ENCODE measurements around the gene KRTAP10-10.
"Not testable (repeated sequence)": the region's sequence is repeated elsewhere in the genome, so short reads cannot be mapped to it uniquely, and the experiment has no call there.

KRTAP10-10 gene

DNA sequence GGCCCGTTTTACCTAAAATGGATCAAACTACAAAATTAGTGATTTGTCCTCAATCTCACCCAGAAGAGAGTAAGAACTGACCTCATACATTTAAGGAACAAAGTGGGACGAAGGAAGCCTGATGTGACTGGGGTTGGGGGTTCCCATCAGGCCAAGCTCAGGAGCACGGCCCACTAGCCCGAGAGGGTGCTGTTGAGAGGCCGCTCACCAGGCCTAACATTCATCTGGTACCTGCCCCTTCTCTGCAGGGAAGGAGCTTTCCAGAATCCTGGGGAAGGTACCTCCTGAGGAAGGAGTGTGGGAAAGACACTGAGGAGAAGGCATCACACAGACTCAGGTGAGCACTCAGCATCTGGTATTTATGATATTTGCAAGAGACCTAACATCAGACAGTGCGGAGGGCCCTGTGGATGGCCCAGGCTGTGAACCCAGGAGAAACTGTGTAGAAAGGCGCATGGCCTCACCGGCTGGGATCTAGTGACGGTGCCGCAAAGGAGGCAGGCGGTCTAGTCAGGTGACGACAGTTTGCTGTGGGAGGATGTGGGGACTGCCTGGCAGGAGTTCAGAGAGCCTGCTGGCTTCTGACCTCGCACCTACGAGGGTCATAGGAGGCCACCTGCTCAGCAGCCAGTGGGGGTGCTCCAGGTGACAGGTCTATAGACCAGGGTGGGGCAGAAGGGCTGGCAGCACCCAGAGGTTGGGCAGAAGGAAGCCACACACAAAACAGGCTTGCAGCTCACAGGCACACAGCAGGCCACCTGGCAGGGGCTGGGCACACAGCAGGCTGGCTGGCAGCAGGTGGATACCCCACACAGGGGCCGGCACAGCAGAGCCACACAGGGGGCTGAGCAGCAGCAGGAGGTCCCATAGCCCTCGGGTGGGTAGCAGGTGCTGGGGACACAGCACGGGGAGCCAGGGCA lies 16.8 kb downstream of the KRTAP10-10 start:
- in situ Hi-C loops (cut with HindIII; ENCODE audit: low pct_unique_long_range_greater_than_20kb, low sequenced_read_pairs), result no loop called here
- no peak for DNase-seq (ENCODE audit: low read depth in 1 of 2, low spot score in 1 of 2)
- no peak for TF ChIP-seq JUND (IDR thresholded peaks at IDR 0.05; ENCODE audit: low read depth)

GRCh38 chr21:44654576-44655175 lies 17.5 kb downstream of the KRTAP10-10 start, which contains the start of gene KRTAP12-4:
Gene KRTAP12-4, minus strand, starts transcription at chr21:44654659. Its CDS starts 45 bp downstream, at chr21:44654614.
- no peak for DNase-seq (ENCODE audit: low read depth in 1 of 2, low spot score in 1 of 2)
- in situ Hi-C loops (cut with HindIII; ENCODE audit: low pct_unique_long_range_greater_than_20kb, low sequenced_read_pairs), result no loop called here
- TF ChIP-seq JUND (IDR thresholded peaks at IDR 0.05; ENCODE audit: low read depth), result no peak

GRCh38 chr21:44656868-44657267 lies 19.7 kb downstream of the KRTAP10-10 start:
- in situ Hi-C loops (cut with HindIII; ENCODE audit: low pct_unique_long_range_greater_than_20kb, low sequenced_read_pairs), result no loop called here
- TF ChIP-seq JUND (IDR thresholded peaks at IDR 0.05; ENCODE audit: low read depth), result no peak
- no peak for DNase-seq (ENCODE audit: low read depth in 1 of 2, low spot score in 1 of 2)

DNA sequence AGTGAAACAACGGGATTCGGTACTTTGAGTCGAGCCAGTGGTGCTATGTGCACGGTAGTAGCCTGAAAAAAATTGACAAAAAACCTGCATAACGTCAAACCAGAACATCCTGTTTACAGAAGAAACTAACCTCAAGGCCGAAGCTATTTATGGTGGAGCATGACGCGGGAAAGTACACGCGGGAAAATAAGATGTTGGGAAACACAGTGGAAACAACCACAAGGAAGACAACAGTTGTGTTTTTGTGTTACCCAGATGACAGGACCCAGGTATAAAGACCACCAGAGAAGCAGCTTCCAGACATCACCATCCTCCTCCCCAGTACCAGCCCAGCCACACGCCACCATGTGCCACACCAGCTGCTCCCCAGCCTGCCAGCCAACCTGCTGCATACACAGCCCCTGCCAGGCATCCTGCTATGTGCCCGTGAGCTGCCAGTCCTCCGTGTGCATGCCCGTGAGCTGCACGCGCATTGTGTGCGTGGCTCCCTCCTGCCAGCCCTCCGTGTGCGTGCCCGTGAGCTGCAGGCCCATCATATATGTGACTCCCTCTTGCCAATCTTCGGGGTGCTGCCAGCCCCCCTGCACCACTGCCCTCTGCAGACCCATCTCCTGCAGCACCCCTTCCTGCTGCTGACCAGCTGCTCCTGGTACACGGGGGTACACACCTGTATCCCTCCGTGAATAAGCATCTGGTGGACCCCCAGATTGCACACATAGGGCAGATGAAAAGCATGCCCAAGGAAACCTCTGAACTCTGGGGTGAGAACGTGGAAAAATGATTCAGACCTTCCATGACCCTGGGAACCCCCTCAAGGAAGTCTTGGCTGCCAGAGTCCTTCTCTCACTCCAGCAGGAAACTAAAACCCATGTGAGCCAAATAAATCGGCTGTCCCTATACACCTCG lies 20.7 kb downstream of the KRTAP10-10 start, which contains the start of gene KRTAP12-3:
Gene KRTAP12-3 (plus strand): TSS at position 298 of the 906 bp plus-strand sequence. CDS start 48 bp downstream, at position 346.
- in situ Hi-C loops (cut with HindIII; ENCODE audit: low pct_unique_long_range_greater_than_20kb, low sequenced_read_pairs), result no loop called here
- no peak for DNase-seq (ENCODE audit: low read depth in 1 of 2, low spot score in 1 of 2)
- no peak for TF ChIP-seq JUND (IDR thresholded peaks at IDR 0.05; ENCODE audit: low read depth)

GRCh38 chr21:44658541-44658910 lies 21.4 kb downstream of the KRTAP10-10 start:
- no peak for TF ChIP-seq JUND (IDR thresholded peaks at IDR 0.05; ENCODE audit: low read depth)
- in situ Hi-C loops (cut with HindIII; ENCODE audit: low pct_unique_long_range_greater_than_20kb, low sequenced_read_pairs), result no loop called here
- no peak for DNase-seq (ENCODE audit: low read depth in 1 of 2, low spot score in 1 of 2)

DNA sequence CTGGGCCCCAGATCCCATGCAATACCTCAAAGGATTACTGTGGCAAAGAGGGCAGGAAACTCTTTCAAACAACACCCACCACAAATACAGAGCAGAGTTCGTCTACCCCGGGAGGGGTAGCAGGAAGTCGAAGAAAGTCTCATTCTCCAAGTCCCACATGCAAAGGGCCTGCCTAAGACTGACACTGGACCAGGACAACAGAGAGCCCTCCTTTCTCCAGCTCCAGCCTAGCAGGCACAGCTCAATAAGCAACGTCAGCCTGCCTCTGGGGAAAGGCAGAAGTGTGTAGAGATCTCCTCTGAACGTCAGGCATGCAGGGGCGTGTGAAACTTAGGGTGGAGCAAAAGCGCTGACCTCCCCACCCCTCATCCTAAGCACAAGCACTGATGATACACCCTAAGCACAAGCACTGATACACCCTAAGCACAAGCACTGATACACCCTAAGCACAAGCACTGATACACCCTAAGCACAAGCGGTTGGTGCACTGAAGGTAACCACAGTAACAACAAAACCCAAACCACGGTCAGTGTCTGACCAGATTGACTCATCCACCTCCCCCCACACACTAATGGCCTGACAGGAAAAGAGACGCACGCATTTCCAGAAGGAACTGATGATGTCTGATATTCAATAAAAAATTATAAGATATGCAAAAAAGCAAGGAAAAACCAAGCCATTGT lies 21.9 kb downstream of the KRTAP10-10 start:
- in situ Hi-C loops (cut with HindIII; ENCODE audit: low pct_unique_long_range_greater_than_20kb, low sequenced_read_pairs), result no loop called here
- DNase-seq (ENCODE audit: low read depth in 1 of 2, low spot score in 1 of 2), result no peak

DNA sequence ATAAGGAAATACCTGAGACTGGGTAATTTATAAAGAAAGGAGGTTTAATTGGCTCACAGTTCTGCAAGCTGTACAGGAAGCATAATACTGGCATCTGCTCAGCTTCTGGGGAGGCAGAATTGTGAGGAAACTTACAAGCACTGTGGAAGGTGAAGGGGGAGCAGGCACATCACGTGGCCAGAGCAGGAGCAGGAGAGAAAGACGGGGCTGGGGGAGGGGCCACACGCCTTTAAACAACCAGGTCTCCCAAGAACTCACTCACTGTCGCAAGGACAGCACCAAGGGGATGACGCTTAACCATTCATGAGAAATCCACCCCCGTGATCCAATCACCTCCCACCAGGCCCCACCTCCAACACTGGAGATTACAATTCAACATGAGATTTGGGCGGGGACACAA lies 24.4 kb downstream of the KRTAP10-10 start:
- DNase-seq (ENCODE audit: low read depth in 1 of 2, low spot score in 1 of 2); in situ Hi-C loops (cut with HindIII; ENCODE audit: low pct_unique_long_range_greater_than_20kb, low sequenced_read_pairs): not testable (repeated sequence)

More for the DNA sequence above, 21.9 kb downstream of the KRTAP10-10 start:
- no peak for TF ChIP-seq JUND (IDR thresholded peaks at IDR 0.05; ENCODE audit: low read depth)

DNA sequence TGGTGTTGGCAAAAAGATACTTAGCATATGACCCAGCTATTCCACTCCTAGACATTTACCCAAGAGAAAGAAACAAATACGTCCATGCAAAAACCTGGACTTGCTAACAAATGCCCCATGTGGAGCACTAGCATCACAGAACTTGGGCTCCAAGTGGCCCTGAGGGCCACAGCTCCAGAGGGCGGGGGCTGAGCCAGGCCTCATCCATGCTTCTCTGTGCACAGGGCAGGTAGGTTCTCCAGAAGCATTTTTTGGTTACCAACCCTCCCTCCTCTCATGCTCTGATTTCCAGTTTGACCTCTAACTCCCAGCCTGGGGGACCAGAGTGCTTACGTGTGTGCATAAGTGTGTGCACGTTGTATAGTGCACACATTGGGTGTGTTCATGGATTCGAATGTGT lies 27.5 kb downstream of the KRTAP10-10 start:
- TF ChIP-seq JUND (IDR thresholded peaks at IDR 0.05; ENCODE audit: low read depth), result no peak
- in situ Hi-C loops (cut with HindIII; ENCODE audit: low pct_unique_long_range_greater_than_20kb, low sequenced_read_pairs), result no loop called here
- DNase-seq (ENCODE audit: low read depth in 1 of 2, low spot score in 1 of 2), result no peak

GRCh38 chr21:44666401-44667320 lies 29.5 kb downstream of the KRTAP10-10 start, which contains the start of gene KRTAP12-2:
Gene KRTAP12-2, minus strand, starts transcription at chr21:44666927. Its CDS starts 41 bp downstream, at chr21:44666886.
- in situ Hi-C loops (cut with HindIII; ENCODE audit: low pct_unique_long_range_greater_than_20kb, low sequenced_read_pairs), result no loop called here
- no peak for DNase-seq (ENCODE audit: low read depth in 1 of 2, low spot score in 1 of 2)
- no peak for TF ChIP-seq JUND (IDR thresholded peaks at IDR 0.05; ENCODE audit: low read depth)

DNA sequence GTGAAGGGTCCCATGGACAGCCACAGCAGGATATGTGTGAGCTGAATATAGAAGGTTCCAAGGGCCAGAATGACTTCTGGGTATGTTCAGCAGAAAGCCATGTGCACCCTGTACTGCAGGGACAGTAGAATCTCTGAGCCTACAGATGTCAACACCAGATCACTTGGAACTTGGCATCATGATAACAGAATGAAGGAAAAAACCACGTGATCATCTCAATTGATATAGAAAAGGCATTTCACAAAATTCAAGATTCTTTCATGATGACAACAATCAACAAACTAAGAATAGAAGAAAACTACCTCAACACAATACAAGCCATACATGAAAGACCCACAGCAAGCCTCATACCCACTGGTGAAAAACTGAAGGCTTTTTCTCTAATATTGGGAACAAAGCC lies 30.5 kb downstream of the KRTAP10-10 start:
- in situ Hi-C loops (cut with HindIII; ENCODE audit: low pct_unique_long_range_greater_than_20kb, low sequenced_read_pairs), result no loop called here
- no peak for DNase-seq (ENCODE audit: low read depth in 1 of 2, low spot score in 1 of 2)
- no peak for TF ChIP-seq JUND (IDR thresholded peaks at IDR 0.05; ENCODE audit: low read depth)

Measured in T47D (cell line).